WERI-Rb-1 (cell line): ENCODE measurements around the gene WWP2.

Source experiments
- DNase-seq: peaks from one replicate; pipeline ENCODE4 v3.0.0-alpha.2; 2020
- H3K27ac ChIP-seq: fragments of 250-450 bp; sonication (Bioruptor Pico); 2 replicates; pipeline ENCODE4 v1.5.1; 2020; ENCODE audit warnings: mild to moderate bottlenecking, moderate library complexity
- H3K27me3 ChIP-seq: fragments of 250-450 bp; sonication (Bioruptor Pico); 2 replicates; pipeline ENCODE4 v1.5.1; 2021; ENCODE audit warnings: mild to moderate bottlenecking, low read depth, moderate library complexity; ENCODE audit not compliant: insufficient read depth, severe bottlenecking
- H3K36me3 ChIP-seq: fragments of 250-450 bp; sonication (Bioruptor Pico); 2 replicates; pipeline ENCODE4 v1.5.1; 2020; ENCODE audit warnings: mild to moderate bottlenecking, moderate library complexity
- H3K4me3 ChIP-seq: 2 replicates; pipeline ENCODE4 v1.5.1; 2011; ENCODE audit warnings: low read depth, mild to moderate bottlenecking, control low read depth, low read length
- H3K9me3 ChIP-seq: fragments of 250-450 bp; sonication (Bioruptor Pico); 2 replicates; pipeline ENCODE4 v1.5.1; 2021; ENCODE audit warnings: mild to moderate bottlenecking, moderate library complexity; ENCODE audit not compliant: severe bottlenecking
- TF ChIP-seq, protein P1 (sequence below): IDR thresholded peaks from 2 replicates; pipeline ENCODE4 v1.5.1; 2011; ENCODE audit warnings: low read depth, mild to moderate bottlenecking, control low read depth, inconsistent platforms, low read length

The WWP2 gene

DNA sequence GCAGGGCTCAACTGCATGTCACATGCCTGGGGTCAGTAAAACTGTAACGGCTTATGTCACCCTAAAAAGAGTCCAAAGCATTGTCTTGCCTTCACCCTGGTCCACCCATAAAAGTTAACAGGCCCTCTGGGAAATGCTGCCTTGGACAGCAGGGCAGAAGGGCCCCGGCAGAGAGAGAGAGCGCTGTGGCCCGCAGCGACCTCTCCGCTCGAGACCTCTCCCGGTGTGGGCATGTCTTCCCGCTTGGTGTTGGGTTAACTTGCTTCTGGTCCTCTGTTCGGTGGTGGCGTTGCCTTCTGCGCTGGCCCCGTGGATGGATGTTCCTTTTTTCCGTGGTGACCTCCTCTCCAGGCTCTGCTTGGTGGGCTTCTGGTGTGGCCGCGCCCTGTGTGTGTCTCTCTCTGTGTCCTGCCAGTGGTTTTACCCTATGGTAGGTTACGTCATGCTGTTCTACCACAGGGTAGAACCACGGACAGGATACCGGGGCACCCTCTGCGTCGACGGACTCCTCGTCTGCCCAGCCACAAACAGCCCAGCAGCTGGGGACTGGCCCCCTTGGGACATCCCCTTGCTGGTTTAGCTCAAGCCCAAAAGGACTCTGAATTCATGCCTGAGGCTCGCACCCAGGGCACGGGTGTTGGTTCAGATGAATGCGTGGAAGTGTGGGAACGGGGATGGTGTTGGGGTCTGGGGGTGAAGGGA lies 170.7 kb downstream of the WWP2 start:
- H3K4me3 ChIP-seq, result no peak overlapping the region
- H3K27me3 ChIP-seq, result no peaks in the 10 kb centered on the region
- TF ChIP-seq, protein P1, sequence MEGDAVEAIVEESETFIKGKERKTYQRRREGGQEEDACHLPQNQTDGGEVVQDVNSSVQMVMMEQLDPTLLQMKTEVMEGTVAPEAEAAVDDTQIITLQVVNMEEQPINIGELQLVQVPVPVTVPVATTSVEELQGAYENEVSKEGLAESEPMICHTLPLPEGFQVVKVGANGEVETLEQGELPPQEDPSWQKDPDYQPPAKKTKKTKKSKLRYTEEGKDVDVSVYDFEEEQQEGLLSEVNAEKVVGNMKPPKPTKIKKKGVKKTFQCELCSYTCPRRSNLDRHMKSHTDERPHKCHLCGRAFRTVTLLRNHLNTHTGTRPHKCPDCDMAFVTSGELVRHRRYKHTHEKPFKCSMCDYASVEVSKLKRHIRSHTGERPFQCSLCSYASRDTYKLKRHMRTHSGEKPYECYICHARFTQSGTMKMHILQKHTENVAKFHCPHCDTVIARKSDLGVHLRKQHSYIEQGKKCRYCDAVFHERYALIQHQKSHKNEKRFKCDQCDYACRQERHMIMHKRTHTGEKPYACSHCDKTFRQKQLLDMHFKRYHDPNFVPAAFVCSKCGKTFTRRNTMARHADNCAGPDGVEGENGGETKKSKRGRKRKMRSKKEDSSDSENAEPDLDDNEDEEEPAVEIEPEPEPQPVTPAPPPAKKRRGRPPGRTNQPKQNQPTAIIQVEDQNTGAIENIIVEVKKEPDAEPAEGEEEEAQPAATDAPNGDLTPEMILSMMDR, result no peak
- no peak overlapping the region for H3K27ac ChIP-seq
- H3K9me3 ChIP-seq, result no peaks in the 10 kb centered on the region
- H3K36me3 ChIP-seq, result peaks cover 4% of the 10 kb centered on the region; the same call in 1 of the 2 replicates
- no peak for DNase-seq

DNA sequence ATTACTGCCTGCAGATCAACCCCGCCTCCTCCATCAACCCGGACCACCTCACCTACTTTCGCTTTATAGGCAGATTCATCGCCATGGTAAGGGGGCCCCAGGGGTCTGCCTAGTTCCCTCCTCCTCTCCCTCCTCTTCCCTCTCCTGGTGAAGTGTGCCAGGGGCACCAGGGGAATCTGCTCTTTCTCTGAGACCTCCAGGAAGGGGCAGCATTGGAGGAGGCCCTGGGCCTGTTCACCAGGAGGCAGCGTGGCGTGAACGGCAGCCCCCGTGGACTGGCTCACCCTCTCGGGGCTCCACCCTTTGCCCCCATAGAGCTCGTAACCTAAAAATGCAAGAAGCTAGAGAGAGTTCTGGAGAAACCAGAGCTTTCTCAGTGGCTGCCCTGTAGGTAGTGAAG lies 171.9 kb downstream of the WWP2 start:
- Histone ChIP-seq H3K27me3 (no peaks in the 10 kb centered on the region), H3K4me3 (no peak overlapping the region), H3K9me3 (no peaks in the 10 kb centered on the region), H3K36me3 (peaks cover 4% of the 10 kb centered on the region; the same call in 1 of the 2 replicates), H3K27ac (no peak overlapping the region)
- TF ChIP-seq, protein P1, result no peak
- DNase-seq, result no peak

DNA sequence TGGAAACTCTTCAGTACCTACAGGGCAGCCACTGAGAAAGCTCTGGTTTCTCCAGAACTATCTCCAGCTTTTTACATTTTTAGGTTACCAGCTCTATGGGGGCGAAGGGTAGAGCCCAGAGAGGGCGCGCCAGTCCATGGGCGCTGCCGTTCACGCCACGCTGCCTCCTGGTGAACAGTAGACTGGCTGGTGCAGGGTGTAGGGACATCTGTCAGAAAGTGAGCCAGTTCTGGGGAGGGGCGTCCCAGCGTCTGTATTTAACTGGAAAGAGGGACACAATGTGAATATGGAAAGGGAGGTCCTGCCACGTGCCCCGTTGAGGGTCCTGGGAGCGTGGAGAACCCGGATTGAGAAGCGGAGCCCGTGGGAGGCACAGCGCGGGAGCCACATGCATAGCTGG lies 172.6 kb downstream of the WWP2 start:
- no peaks in the 10 kb centered on the region for H3K9me3 ChIP-seq
- DNase-seq, result no peak
- H3K36me3 ChIP-seq, result peaks cover 4% of the 10 kb centered on the region; the same call in 1 of the 2 replicates
- TF ChIP-seq, protein P1, result no peak
- no peak overlapping the region for H3K27ac ChIP-seq
- no peaks in the 10 kb centered on the region for H3K27me3 ChIP-seq
- H3K4me3 ChIP-seq, result no peak overlapping the region

DNA sequence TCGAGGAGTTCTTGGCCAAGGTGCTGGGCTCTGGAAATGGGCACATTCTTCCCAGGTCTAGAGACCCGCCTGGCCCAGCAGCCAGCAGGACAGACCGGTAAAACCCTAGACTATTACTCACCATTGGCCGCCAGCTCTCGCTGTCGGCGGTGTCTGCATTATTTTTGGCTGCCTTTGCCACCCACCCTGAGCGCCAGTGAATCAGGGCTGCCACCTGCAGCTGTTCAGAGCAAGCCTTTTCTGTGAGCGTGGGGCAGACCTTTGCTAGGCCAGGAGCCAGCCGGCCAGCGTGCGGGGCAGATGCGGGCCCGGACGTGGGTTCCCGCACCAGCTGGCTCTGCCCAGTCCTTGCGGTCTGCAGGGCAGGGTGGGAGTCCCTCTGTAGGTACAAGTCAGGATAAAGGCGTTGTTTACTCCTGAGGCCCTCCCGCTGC lies 173.2 kb downstream of the WWP2 start:
- peaks cover 4% of the 10 kb centered on the region; the same call in 1 of the 2 replicates for H3K36me3 ChIP-seq
- no peaks in the 10 kb centered on the region for H3K27me3 ChIP-seq
- H3K9me3 ChIP-seq, result no peaks in the 10 kb centered on the region
- TF ChIP-seq, protein P1, result no peak
- no peak for DNase-seq
- no peak overlapping the region for H3K27ac ChIP-seq
- H3K4me3 ChIP-seq, result no peak overlapping the region

DNA sequence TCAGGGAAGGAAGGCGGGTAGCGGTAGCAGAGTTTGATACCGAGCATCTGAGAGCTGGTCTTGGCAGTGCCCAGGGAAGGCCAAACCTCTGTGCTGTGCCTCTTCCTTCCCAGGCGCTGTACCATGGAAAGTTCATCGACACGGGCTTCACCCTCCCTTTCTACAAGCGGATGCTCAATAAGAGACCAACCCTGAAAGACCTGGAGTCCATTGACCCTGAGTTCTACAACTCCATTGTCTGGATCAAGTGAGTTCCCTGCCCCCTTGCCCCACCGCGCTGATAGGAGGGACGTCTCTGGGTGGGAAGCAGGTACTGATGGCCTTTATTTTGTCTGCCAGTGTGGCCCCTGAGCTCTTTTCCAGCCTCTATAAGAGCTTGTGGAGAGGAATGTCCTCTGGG lies 173.6 kb downstream of the WWP2 start:
- Histone ChIP-seq H3K36me3 (peaks cover 4% of the 10 kb centered on the region; the same call in 1 of the 2 replicates), H3K27ac (no peak overlapping the region), H3K27me3 (no peaks in the 10 kb centered on the region), H3K9me3 (no peaks in the 10 kb centered on the region), H3K4me3 (no peak overlapping the region)
- TF ChIP-seq, protein P1, result no peak
- no peak for DNase-seq

DNA sequence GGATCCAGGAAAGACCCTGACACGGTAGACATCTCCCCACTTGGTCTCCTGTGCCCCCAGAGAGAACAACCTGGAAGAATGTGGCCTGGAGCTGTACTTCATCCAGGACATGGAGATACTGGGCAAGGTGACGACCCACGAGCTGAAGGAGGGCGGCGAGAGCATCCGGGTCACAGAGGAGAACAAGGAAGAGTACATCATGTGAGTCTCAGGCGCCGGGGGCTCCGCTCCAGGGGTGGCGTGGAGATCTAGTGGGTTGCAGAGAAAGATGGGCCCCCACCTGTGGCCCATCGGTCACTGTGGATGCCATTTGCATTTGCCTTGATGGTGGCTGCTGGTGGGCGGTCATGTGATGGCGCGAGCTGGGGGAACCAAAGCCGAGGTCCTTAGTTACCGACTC lies 174.1 kb downstream of the WWP2 start:
- no peaks in the 10 kb centered on the region for H3K9me3 ChIP-seq
- H3K36me3 ChIP-seq, result peaks cover 4% of the 10 kb centered on the region; the same call in 1 of the 2 replicates
- H3K27ac ChIP-seq, result no peak overlapping the region
- DNase-seq, result no peak
- no peak overlapping the region for H3K4me3 ChIP-seq
- no peaks in the 10 kb centered on the region for H3K27me3 ChIP-seq
- TF ChIP-seq, protein P1, result no peak
